Measurements from ENCODE around the gene PIK3IP1.
"Not testable (repeated sequence)": the region's sequence is repeated elsewhere in the genome, so short reads cannot be mapped to it uniquely, and the experiment has no call there.

Gene PIK3IP1

GRCh38 chr22:31292236-31292989 lies at the start of gene PIK3IP1:
PIK3IP1 (minus strand) TSS chr22:31292488; CDS start chr22:31292344, 144 bp downstream.
- DNase-seq: peak; percentile 75

- no peak for DNase-seq
Observed at GRCh38 chr22:31341386-31342088, 49.2 kb upstream of the PIK3IP1 start.

- no peak for DNase-seq
Observed at GRCh38 chr22:31340765-31341247, 48.5 kb upstream of the PIK3IP1 start.

GRCh38 chr22:31340360-31340759 lies 48.1 kb upstream of the PIK3IP1 start:
- no peak for DNase-seq

GRCh38 chr22:31339148-31339832 lies 47.0 kb upstream of the PIK3IP1 start:
- DNase-seq: no peak

- no peak for DNase-seq
Observed at GRCh38 chr22:31337178-31337577, 44.9 kb upstream of the PIK3IP1 start.

- no peak for DNase-seq
Observed at GRCh38 chr22:31334329-31334728, 42.0 kb upstream of the PIK3IP1 start.

- no peak for DNase-seq
Observed at GRCh38 chr22:31333641-31334040, 41.4 kb upstream of the PIK3IP1 start.

GRCh38 chr22:31332886-31333285 lies 40.6 kb upstream of the PIK3IP1 start:
- no peak for DNase-seq

- DNase-seq: no peak
Observed at GRCh38 chr22:31332010-31332409, 39.7 kb upstream of the PIK3IP1 start.

- no peak for DNase-seq
Observed at GRCh38 chr22:31329453-31330215, 37.3 kb upstream of the PIK3IP1 start.

GRCh38 chr22:31329029-31329428 lies 36.7 kb upstream of the PIK3IP1 start:
- DNase-seq: no peak

GRCh38 chr22:31328544-31328960 lies 36.3 kb upstream of the PIK3IP1 start:
- DNase-seq: no peak

GRCh38 chr22:31327806-31328543 lies 35.7 kb upstream of the PIK3IP1 start:
- DNase-seq: no peak

GRCh38 chr22:31326877-31327276 lies 34.6 kb upstream of the PIK3IP1 start:
- no peak for DNase-seq

GRCh38 chr22:31323578-31324550 lies 31.6 kb upstream of the PIK3IP1 start:
- no peak for DNase-seq

GRCh38 chr22:31321421-31321820 lies 29.1 kb upstream of the PIK3IP1 start:
- no peak for DNase-seq

- DNase-seq: not testable (repeated sequence)
Observed at GRCh38 chr22:31314220-31314619, 21.9 kb upstream of the PIK3IP1 start.

- peak; percentile 33 for DNase-seq
Observed at GRCh38 chr22:31313366-31314147, 21.3 kb upstream of the PIK3IP1 start.

GRCh38 chr22:31308181-31308580 lies 15.9 kb upstream of the PIK3IP1 start:
- no peak for DNase-seq

Measured in NCI-H1436 (cell line).